Measurements from ENCODE around the gene ZNF26.
"Not testable (repeated sequence)": the region's sequence is repeated elsewhere in the genome, so short reads cannot be mapped to it uniquely, and the experiment has no call there.

Gene ZNF26

GRCh38 chr12:132955094-132956010 lies 30.8 kb upstream of the ZNF26 start:
- peak; percentile 29 to 33 for DNase-seq (ENCODE audit: low read depth in 2 of 2)

- DNase-seq (ENCODE audit: low read depth in 2 of 2) = peak; percentile 78
Observed at GRCh38 chr12:132956011-132956788, 30.0 kb upstream of the ZNF26 start, which contains the start of gene ZNF605. Gene ZNF605, minus strand, starts transcription at chr12:132956306. Its CDS starts 10,671 bp downstream, at chr12:132945635.

GRCh38 chr12:132961790-132962189 lies 24.4 kb upstream of the ZNF26 start:
- DNase-seq (ENCODE audit: low read depth in 2 of 2) = not testable (repeated sequence)

GRCh38 chr12:132963947-132964346 lies 22.2 kb upstream of the ZNF26 start:
- DNase-seq (ENCODE audit: low read depth in 2 of 2) = not testable (repeated sequence)

GRCh38 chr12:132965796-132966195 lies 20.4 kb upstream of the ZNF26 start:
- DNase-seq (ENCODE audit: low read depth in 2 of 2) = no peak

- DNase-seq (ENCODE audit: low read depth in 2 of 2) = no peak
Observed at GRCh38 chr12:132966676-132967415, 19.3 kb upstream of the ZNF26 start.

GRCh38 chr12:132967736-132968135 lies 18.4 kb upstream of the ZNF26 start:
- no peak for DNase-seq (ENCODE audit: low read depth in 2 of 2)

GRCh38 chr12:132972374-132972773 lies 13.8 kb upstream of the ZNF26 start:
- no peak for DNase-seq (ENCODE audit: low read depth in 2 of 2)

- not testable (repeated sequence) for DNase-seq (ENCODE audit: low read depth in 2 of 2)
Observed at GRCh38 chr12:132976870-132977269, 9.3 kb upstream of the ZNF26 start.

GRCh38 chr12:132986885-132987225 lies 688 bp downstream of the ZNF26 start:
- no peak for DNase-seq (ENCODE audit: low read depth in 2 of 2)

GRCh38 chr12:132998741-132999140 lies 12.6 kb downstream of the ZNF26 start:
- no peak for DNase-seq (ENCODE audit: low read depth in 2 of 2)

- DNase-seq (ENCODE audit: low read depth in 2 of 2) = no peak
Observed at GRCh38 chr12:133010657-133011297, 24.6 kb downstream of the ZNF26 start.

- no peak for DNase-seq (ENCODE audit: low read depth in 2 of 2)
Observed at GRCh38 chr12:133023566-133023965, 37.4 kb downstream of the ZNF26 start.

- DNase-seq (ENCODE audit: low read depth in 2 of 2) = no peak
Observed at GRCh38 chr12:133026996-133027395, 40.8 kb downstream of the ZNF26 start.

GRCh38 chr12:133037207-133038005 lies 51.2 kb downstream of the ZNF26 start, which contains the start of gene ZNF84:
Gene ZNF84, plus strand, starts transcription at chr12:133037509. Its CDS starts 3,959 bp downstream, at chr12:133041468.
- DNase-seq (ENCODE audit: low read depth in 2 of 2) = peak; percentile 97

- DNase-seq (ENCODE audit: low read depth in 2 of 2) = no peak
Observed at GRCh38 chr12:133038118-133038709, 52.0 kb downstream of the ZNF26 start.

GRCh38 chr12:133046698-133047097 lies 60.5 kb downstream of the ZNF26 start:
- DNase-seq (ENCODE audit: low read depth in 2 of 2) = no peak

GRCh38 chr12:133057446-133057845 lies 71.3 kb downstream of the ZNF26 start:
- no peak for DNase-seq (ENCODE audit: low read depth in 2 of 2)

- no peak for DNase-seq (ENCODE audit: low read depth in 2 of 2)
Observed at GRCh38 chr12:133058203-133059113, 72.3 kb downstream of the ZNF26 start.

All from fibroblast of skin of left quadriceps (primary cell).